ENCODE measurements around the gene EFR3B. TPM values are rescaled to one million over a fixed set of nuclear protein-coding genes. Genes with fewer than 3 reads are reported as not detected.
"Not testable (repeated sequence)": the region's sequence is repeated elsewhere in the genome, so short reads cannot be mapped to it uniquely, and the experiment has no call there.

The EFR3B gene
- polyA plus RNA-seq, 1 of the 3 experiments (the other 2 are of a cell fraction), result 1.5 TPM

DNA sequence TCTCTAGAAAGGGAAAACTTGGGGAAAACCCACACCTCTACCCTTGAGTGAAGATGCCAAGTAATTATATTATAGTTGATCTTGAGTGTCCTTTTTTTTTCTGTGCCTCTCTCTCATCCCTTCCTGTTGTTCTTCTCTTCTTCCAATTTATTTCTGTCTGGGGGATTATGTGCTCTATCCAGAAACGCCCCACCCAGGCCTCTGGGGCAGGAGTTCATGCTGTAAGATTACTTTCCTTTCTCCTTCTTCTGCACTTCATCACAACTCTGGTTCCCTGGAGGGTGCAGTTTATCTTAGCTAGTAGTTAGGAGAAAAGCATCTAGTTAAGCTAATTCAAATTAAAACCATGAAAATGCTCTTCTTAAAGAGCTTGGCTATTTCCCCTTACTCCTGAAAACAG lies 39.8 kb upstream of the EFR3B start (continued):
- TF ChIP-seq SIN3A (IDR thresholded peaks at IDR 0.05; ENCODE audit: borderline replicate concordance, low read depth, low read length) (no peak), NFIC (IDR thresholded peaks at IDR 0.05; ENCODE audit: borderline replicate concordance) (no peak), ELF1 (IDR thresholded peaks at IDR 0.05) (no peak), CHD2 (IDR thresholded peaks at IDR 0.05; ENCODE audit: low read length, partially characterized antibody) (no peak)
- TF ChIP-seq, protein P1, sequence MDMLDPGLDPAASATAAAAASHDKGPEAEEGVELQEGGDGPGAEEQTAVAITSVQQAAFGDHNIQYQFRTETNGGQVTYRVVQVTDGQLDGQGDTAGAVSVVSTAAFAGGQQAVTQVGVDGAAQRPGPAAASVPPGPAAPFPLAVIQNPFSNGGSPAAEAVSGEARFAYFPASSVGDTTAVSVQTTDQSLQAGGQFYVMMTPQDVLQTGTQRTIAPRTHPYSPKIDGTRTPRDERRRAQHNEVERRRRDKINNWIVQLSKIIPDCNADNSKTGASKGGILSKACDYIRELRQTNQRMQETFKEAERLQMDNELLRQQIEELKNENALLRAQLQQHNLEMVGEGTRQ (IDR thresholded peaks at IDR 0.05; ENCODE audit: borderline replicate concordance, low read depth, low read length), result no peak

DNA sequence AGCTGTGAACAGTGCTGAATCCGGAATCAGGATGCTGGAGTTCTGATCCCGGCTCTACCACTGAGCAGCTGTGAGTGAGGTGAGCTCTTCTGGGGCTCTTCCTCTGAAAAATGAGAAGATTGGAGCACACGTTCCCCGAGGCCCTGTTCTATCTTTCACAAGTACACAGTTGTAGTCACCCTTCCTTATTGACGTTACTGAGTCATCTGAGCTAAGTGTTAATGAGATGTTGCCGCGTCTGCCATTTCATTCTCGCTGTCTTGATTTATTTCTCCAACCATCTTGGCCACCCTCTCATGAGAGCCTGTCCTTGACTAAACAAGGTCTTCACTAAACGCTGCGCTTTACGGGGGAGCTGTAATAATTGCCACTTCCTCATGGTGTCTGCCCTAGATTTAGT lies 31.9 kb upstream of the EFR3B start:
- H3K9me2 ChIP-seq, result no peaks in the 10 kb centered on the region
- no peak overlapping the region for H2AFZ ChIP-seq (ENCODE audit: low read depth)
- no peak for DNase-seq
- TF ChIP-seq JUND (IDR thresholded peaks at IDR 0.05) (no peak), SIN3A (IDR thresholded peaks at IDR 0.05; ENCODE audit: borderline replicate concordance, low read depth, low read length) (no peak), FOSL2 (IDR thresholded peaks at IDR 0.05; ENCODE audit: borderline replicate concordance, low read depth) (no peak), EP300 (IDR thresholded peaks at IDR 0.05; ENCODE audit: borderline replicate concordance in 1 of 2, low read depth in 1 of 2, low read length in 1 of 2) (no peak), GABPA (IDR thresholded peaks at IDR 0.05; ENCODE audit: low read depth) (no peak), RCOR1 (IDR thresholded peaks at IDR 0.05; ENCODE audit: low read length) (no peak)
- TF ChIP-seq, protein P2, sequence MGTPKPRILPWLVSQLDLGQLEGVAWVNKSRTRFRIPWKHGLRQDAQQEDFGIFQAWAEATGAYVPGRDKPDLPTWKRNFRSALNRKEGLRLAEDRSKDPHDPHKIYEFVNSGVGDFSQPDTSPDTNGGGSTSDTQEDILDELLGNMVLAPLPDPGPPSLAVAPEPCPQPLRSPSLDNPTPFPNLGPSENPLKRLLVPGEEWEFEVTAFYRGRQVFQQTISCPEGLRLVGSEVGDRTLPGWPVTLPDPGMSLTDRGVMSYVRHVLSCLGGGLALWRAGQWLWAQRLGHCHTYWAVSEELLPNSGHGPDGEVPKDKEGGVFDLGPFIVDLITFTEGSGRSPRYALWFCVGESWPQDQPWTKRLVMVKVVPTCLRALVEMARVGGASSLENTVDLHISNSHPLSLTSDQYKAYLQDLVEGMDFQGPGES (IDR thresholded peaks at IDR 0.05; ENCODE audit: low read depth, low read length), result no peak
- WGBS (ENCODE audit: low lambda C conversion rate), result 81% methylated on average over 11 of the region's 11 CpGs
- peaks cover 0 to 6% of the 10 kb centered on the region in 2 experiments; a peak in 1 of 4 replicates for H3K4me1 ChIP-seq (ENCODE audit: control insufficient read depth in 1 of 2, insufficient read depth in 2 of 2, low read depth in 1 of 2, low read length in 1 of 2)
- H3K27ac ChIP-seq (ENCODE audit: low read depth in 2 of 2, low read length in 1 of 2), result no peak overlapping the region
- H3K9me3 ChIP-seq, result no peaks in the 10 kb centered on the region
- H3K36me3 ChIP-seq (replicated peaks in 1 of 2; ENCODE audit: control insufficient read depth in 1 of 2, insufficient read depth in 2 of 2, low read length in 1 of 2), result no peaks in the 10 kb centered on the region
- no peaks in the 10 kb centered on the region for H4K20me1 ChIP-seq (ENCODE audit: insufficient read depth)
- H3K79me2 ChIP-seq (ENCODE audit: insufficient read depth), result no peaks in the 10 kb centered on the region
- H3F3A ChIP-seq (replicated peaks; ENCODE audit: insufficient read depth), result no peaks in the 10 kb centered on the region
- no peak overlapping the region for H3K9ac ChIP-seq
- H3K27me3 ChIP-seq (ENCODE audit: insufficient read depth), result no peaks in the 10 kb centered on the region
- H3K4me2 ChIP-seq, result no peak overlapping the region
- no peak overlapping the region for H3K4me3 ChIP-seq (ENCODE audit: low read depth in 2 of 2, low read length in 1 of 2)
- ChIA-PET CTCF (interaction anchor here (1.1 to 1.7 kb wide), 5 partner anchors 9 to 35 kb away, joined by 3 to 9 read pairs (median 5); no protein-coding TSS in a partner anchor), POLR2A (interaction anchor here (0.6 kb wide), 1 partner anchor 15 kb away, joined by 5 read pairs; no protein-coding TSS in a partner anchor)

DNA sequence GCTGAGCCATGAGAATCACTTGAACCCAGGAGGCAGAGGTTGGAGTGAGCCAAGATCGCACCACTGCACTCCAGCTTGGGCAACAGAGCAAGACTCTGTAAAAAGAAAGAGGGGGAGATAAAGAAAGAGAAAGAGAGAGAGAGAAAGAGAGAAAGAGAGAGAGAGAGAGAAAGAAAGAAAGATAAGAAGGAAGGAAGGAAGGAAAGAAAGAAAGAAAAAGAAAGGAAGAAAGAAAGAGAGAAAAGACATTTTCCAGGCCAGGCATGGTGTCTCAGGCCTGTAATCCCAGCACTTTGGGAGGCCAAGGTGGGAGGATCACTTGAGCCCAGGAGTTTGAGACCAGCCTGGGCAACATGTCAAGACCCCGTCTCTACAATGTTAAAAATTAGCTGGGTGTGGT lies 30.5 kb upstream of the EFR3B start:
- H3K27ac ChIP-seq (ENCODE audit: low read depth in 2 of 2, low read length in 1 of 2); POLR2A ChIA-PET; H3F3A ChIP-seq (replicated peaks; ENCODE audit: insufficient read depth); H3K4me1 ChIP-seq (ENCODE audit: control insufficient read depth in 1 of 2, insufficient read depth in 2 of 2, low read depth in 1 of 2, low read length in 1 of 2); H4K20me1 ChIP-seq (ENCODE audit: insufficient read depth); H3K27me3 ChIP-seq (ENCODE audit: insufficient read depth); H3K9me3 ChIP-seq; H3K9ac ChIP-seq; H2AFZ ChIP-seq (ENCODE audit: low read depth); H3K4me2 ChIP-seq; H3K4me3 ChIP-seq (ENCODE audit: low read depth in 2 of 2, low read length in 1 of 2); DNase-seq; H3K9me2 ChIP-seq; H3K79me2 ChIP-seq (ENCODE audit: insufficient read depth); H3K36me3 ChIP-seq (replicated peaks in 1 of 2; ENCODE audit: control insufficient read depth in 1 of 2, insufficient read depth in 2 of 2, low read length in 1 of 2): not testable (repeated sequence)
- CTCF ChIA-PET, result interaction anchor here (0.6 to 3.7 kb wide), 3 partner anchors 27 to 36 kb away, joined by 3 to 13 read pairs (median 6); no protein-coding TSS in a partner anchor
- WGBS (ENCODE audit: low lambda C conversion rate), result 94% methylated on average over 2 of the region's 2 CpGs

All from SK-N-SH (cell line).